ENCODE data around the gene FGD5.
A peak's percentile ranks its signal among the peaks of the same experiment; 100 is the strongest.

Gene FGD5

DNA sequence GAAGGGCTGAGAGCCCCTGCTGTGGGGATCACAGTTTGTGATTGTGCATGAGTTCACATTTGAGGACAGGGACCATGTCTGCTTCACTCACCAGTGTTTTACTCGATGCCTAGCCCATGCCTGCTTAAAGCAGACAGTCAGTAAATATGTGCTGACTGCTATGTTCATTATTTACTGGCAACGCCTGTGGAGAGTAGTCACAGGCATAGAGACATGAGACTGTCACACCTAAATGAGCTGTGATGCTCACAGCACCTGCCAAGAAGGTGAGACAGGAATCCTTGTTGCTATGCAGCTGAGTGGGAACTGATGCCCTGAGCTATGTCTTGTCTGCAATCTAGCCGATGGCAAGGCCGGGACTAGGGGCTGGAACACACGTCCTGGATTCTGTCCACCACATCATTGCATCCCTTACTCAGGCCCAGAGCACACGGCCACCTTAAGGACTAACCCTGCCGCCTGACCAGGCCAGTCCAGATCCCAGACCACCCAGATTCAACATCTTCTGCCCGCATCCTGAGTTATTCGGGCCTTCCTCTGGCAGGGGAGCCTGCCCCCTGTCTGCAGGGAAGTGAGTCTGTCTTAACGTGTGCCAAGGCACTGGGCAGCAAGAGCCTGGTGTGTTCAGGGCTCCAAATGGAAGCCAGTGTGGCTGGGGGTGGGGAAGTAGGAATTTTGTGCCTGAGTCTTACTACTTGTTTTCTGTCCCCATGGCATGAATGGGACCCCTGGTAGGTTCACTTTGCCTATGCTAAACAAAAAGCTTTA is 44.8 kb downstream of the FGD5 start:
- Histone ChIP-seq H4K20me1 (ENCODE audit: insufficient read depth, low read length) (no peaks in the 10 kb centered on the region), H3F3A (ENCODE audit: insufficient read depth, low read length) (no peaks in the 10 kb centered on the region), H3K36me3 (replicated peaks; ENCODE audit: insufficient read depth, low read length) (no peaks in the 10 kb centered on the region), H3K9ac (ENCODE audit: low read length) (no peak overlapping the region), H3K9me2 (replicated peaks; ENCODE audit: insufficient read depth, low read length) (no peaks in the 10 kb centered on the region), H3K9me3 (replicated peaks; ENCODE audit: insufficient read depth, low read length) (no peaks in the 10 kb centered on the region), H3K4me3 (ENCODE audit: low read length) (no peak overlapping the region), H3K27ac (ENCODE audit: low read length) (no peak overlapping the region), H3K4me1 (ENCODE audit: low read length) (no peaks in the 10 kb centered on the region), H3K4me2 (ENCODE audit: low read depth, low read length) (no peak overlapping the region), H2AFZ (ENCODE audit: low read length) (no peak overlapping the region), H3K27me3 (replicated peaks; ENCODE audit: insufficient read depth, low read length) (no peaks in the 10 kb centered on the region), H3K79me2 (ENCODE audit: low read length) (no peaks in the 10 kb centered on the region)
- no peak for DNase-seq
- TF ChIP-seq EZH2phosphoT487 (IDR thresholded peaks at IDR 0.05; ENCODE audit: low read length) (no peak), EZH2 (optimal IDR thresholded peaks at IDR 0.05; ENCODE audit: low read depth, low read length) (no peak), CTCF (IDR thresholded peaks at IDR 0.05; ENCODE audit: low read length) (peak; percentile 16; the same call in 1 of the 2 replicates)

DNA sequence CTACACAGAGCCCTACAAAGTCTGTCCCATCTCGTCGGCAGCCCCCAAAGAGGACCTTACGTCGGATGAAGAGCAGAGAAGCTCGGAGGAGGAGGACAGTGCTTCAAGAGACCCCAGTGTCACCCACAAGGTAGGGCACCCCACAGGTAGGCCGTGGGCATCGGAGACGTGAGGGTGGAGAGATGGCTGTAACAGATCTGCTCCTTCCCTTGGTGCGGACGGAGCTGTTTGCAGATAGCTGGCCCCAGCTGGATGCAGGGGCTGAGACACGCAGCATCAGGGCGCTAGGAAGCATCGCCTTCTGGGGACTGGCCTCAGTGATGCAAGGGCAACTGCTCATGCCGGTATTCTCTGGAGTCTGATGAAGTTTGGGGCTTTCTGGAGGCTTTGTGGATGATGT is 45.4 kb downstream of the FGD5 start:
- H3K36me3 ChIP-seq (replicated peaks; ENCODE audit: insufficient read depth, low read length) = no peaks in the 10 kb centered on the region
- no peak overlapping the region for H3K4me3 ChIP-seq (ENCODE audit: low read length)
- no peaks in the 10 kb centered on the region for H3K27me3 ChIP-seq (replicated peaks; ENCODE audit: insufficient read depth, low read length)
- DNase-seq = no peak
- no peak overlapping the region for H2AFZ ChIP-seq (ENCODE audit: low read length)
- no peaks in the 10 kb centered on the region for H3K9me3 ChIP-seq (replicated peaks; ENCODE audit: insufficient read depth, low read length)
- no peaks in the 10 kb centered on the region for H4K20me1 ChIP-seq (ENCODE audit: insufficient read depth, low read length)
- H3K9me2 ChIP-seq (replicated peaks; ENCODE audit: insufficient read depth, low read length) = no peaks in the 10 kb centered on the region
- no peak overlapping the region for H3K4me2 ChIP-seq (ENCODE audit: low read depth, low read length)
- H3F3A ChIP-seq (ENCODE audit: insufficient read depth, low read length) = no peaks in the 10 kb centered on the region
- no peak overlapping the region for H3K9ac ChIP-seq (ENCODE audit: low read length)
- no peak overlapping the region for H3K27ac ChIP-seq (ENCODE audit: low read length)
- no peaks in the 10 kb centered on the region for H3K4me1 ChIP-seq (ENCODE audit: low read length)
- no peaks in the 10 kb centered on the region for H3K79me2 ChIP-seq (ENCODE audit: low read length)
- TF ChIP-seq CTCF (IDR thresholded peaks at IDR 0.05; ENCODE audit: low read length) (no peak), EZH2phosphoT487 (IDR thresholded peaks at IDR 0.05; ENCODE audit: low read length) (no peak), EZH2 (optimal IDR thresholded peaks at IDR 0.05; ENCODE audit: low read depth, low read length) (no peak)

- Histone ChIP-seq H3K79me2 (ENCODE audit: low read length) (no peaks in the 10 kb centered on the region), H3K9ac (ENCODE audit: low read length) (no peak overlapping the region), H3K36me3 (replicated peaks; ENCODE audit: insufficient read depth, low read length) (no peaks in the 10 kb centered on the region), H3F3A (ENCODE audit: insufficient read depth, low read length) (no peaks in the 10 kb centered on the region), H3K9me3 (replicated peaks; ENCODE audit: insufficient read depth, low read length) (no peaks in the 10 kb centered on the region), H3K27me3 (replicated peaks; ENCODE audit: insufficient read depth, low read length) (no peaks in the 10 kb centered on the region), H3K9me2 (replicated peaks; ENCODE audit: insufficient read depth, low read length) (no peaks in the 10 kb centered on the region), H3K4me1 (ENCODE audit: low read length) (no peaks in the 10 kb centered on the region), H3K27ac (ENCODE audit: low read length) (no peak overlapping the region), H3K4me3 (ENCODE audit: low read length) (no peak overlapping the region), H3K4me2 (ENCODE audit: low read depth, low read length) (no peak overlapping the region), H2AFZ (ENCODE audit: low read length) (no peak overlapping the region), H4K20me1 (ENCODE audit: insufficient read depth, low read length) (no peaks in the 10 kb centered on the region)
- TF ChIP-seq EZH2phosphoT487 (IDR thresholded peaks at IDR 0.05; ENCODE audit: low read length) = no peak
- TF ChIP-seq EZH2 (optimal IDR thresholded peaks at IDR 0.05; ENCODE audit: low read depth, low read length) = no peak
- TF ChIP-seq CTCF (IDR thresholded peaks at IDR 0.05; ENCODE audit: low read length) = no peak
- DNase-seq = no peak
Observed at GRCh38 chr3:14866627-14867026, 47.9 kb downstream of the FGD5 start.
